Karpas-422 (cell line): ENCODE results near the gene SVIL. TPM values are rescaled to one million over a fixed set of nuclear protein-coding genes. Genes with fewer than 3 reads are reported as not detected.
A peak's percentile ranks its signal among the peaks of the same experiment; 100 is the strongest.
"Not testable (repeated sequence)": the region's sequence is repeated elsewhere in the genome, so short reads cannot be mapped to it uniquely, and the experiment has no call there.

ENCODE experiments used
- DNase-seq: peaks from one replicate; pipeline ENCODE4 v3.0.0-alpha.2; 2015
- H2AFZ ChIP-seq: fragments of 200-600 bp; sonication (generic); 2 replicates; pipeline ENCODE4 v1.6.1; 2014; ENCODE audit warnings: antibody characterized with exemption, low read length, mixed read lengths
- H3K27ac ChIP-seq: fragments of 200-600 bp; sonication (generic); 2 replicates; pipeline ENCODE4 v1.5.1; 2014; ENCODE audit warnings: mild to moderate bottlenecking, low read length, moderate library complexity
- H3K27me3 ChIP-seq: fragments of 200-600 bp; sonication (generic); 2 replicates; pipeline ENCODE4 v1.6.1; 2014; ENCODE audit warnings: low read length, mixed read lengths
- H3K36me3 ChIP-seq: fragments of 200-600 bp; sonication (generic); 2 replicates; pipeline ENCODE4 v1.6.1; 2014; ENCODE audit warnings: low read length, mixed read lengths; ENCODE audit not compliant: insufficient read depth
- H3K4me1 ChIP-seq: fragments of 200-600 bp; sonication (generic); 2 replicates; pipeline ENCODE4 v1.6.1; 2014; ENCODE audit warnings: mild to moderate bottlenecking, low read length, mixed read lengths
- H3K4me2 ChIP-seq: fragments of 200-600 bp; sonication (generic); 2 replicates; pipeline ENCODE4 v1.6.1; 2014; ENCODE audit warnings: low read length, low read depth, mild to moderate bottlenecking; ENCODE audit not compliant: poor library complexity, severe bottlenecking
- H3K4me3 ChIP-seq: fragments of 200-600 bp; sonication (generic); 2 replicates; pipeline ENCODE4 v1.5.1; 2014; ENCODE audit warnings: mild to moderate bottlenecking, antibody characterized with exemption, low read length, mixed read lengths
- H3K79me2 ChIP-seq: fragments of 200-600 bp; sonication (generic); 2 replicates; pipeline ENCODE4 v1.6.1; 2014; ENCODE audit warnings: mild to moderate bottlenecking, low read length, mixed read lengths
- H3K9ac ChIP-seq: fragments of 200-600 bp; sonication (generic); 2 replicates; pipeline ENCODE4 v1.6.0; 2014; ENCODE audit warnings: low read length
- H3K9me2 ChIP-seq: fragments of 200-600 bp; sonication (generic), shearing (Covaris generic); replicated peaks from 2 replicates; pipeline ENCODE4 v1.6.0; 2014; ENCODE audit warnings: mild to moderate bottlenecking, low read length, moderate library complexity; ENCODE audit not compliant: insufficient read depth
- H3K9me3 ChIP-seq: fragments of 300-700, 200-600 bp; sonication (generic); 2 replicates; pipeline ENCODE4 v1.6.1; 2014; ENCODE audit warnings: low read length, mixed read lengths
- H4K20me1 ChIP-seq: fragments of 200-600 bp; sonication (generic); 2 replicates; pipeline ENCODE4 v1.6.1; 2014; ENCODE audit warnings: mild to moderate bottlenecking, antibody characterized with exemption, low read length, low read depth; ENCODE audit not compliant: insufficient read depth
- total RNA-seq: library from RNA; depleted of rRNA; stranded (reverse); fragments of >200 nt; shearing (Covaris generic); gene quantifications from 2 replicates; pipeline ENCODE4 v1.2.3, GENCODE V29; 2014; ENCODE audit warnings: low replicate concordance

SVIL gene
- total RNA-seq, 1 experiment from 2014 or later: not detected

DNA sequence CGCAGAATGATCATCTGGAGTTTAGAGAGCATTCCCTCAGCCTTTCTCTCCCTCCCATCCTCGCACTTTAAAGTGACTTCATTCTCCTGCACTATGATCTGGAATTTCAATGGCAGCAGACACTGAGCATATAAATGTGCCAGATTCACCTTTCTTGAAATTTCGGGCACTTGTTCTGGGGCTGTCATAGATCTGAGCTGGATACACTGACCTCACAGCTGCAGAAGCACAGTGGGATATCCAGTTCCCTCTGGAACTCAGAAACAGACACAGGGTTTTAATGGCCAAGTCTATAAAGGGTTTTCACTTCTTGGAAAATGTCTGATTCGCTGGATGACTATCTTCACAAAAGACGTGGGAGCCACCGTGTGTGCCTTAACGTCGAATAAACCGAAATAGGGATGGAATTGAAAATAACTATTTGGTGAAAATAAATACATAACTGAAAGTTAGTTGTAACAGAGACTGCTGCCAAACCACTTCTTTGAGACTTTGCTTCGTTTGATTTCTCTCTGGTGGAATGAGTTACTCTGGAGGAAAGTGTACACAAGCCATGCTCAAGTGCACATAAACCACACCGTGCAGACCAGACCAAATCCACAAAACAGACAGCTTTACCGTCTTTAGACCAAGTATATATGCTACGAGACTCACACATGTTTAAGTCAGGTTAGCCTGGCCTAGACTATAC lies 126.1 kb downstream of the SVIL start:
- no peaks in the 10 kb centered on the region for H3K4me1 ChIP-seq
- no peak overlapping the region for H3K4me3 ChIP-seq
- no peaks in the 10 kb centered on the region for H3K9me3 ChIP-seq
- no peaks in the 10 kb centered on the region for H4K20me1 ChIP-seq
- DNase-seq: no peak
- H3K27me3 ChIP-seq: no peaks in the 10 kb centered on the region
- no peak overlapping the region for H2AFZ ChIP-seq
- H3K9ac ChIP-seq: no peak overlapping the region
- H3K9me2 ChIP-seq: no peaks in the 10 kb centered on the region
- no peaks in the 10 kb centered on the region for H3K79me2 ChIP-seq
- no peak overlapping the region for H3K27ac ChIP-seq
- no peaks in the 10 kb centered on the region for H3K36me3 ChIP-seq
- H3K4me2 ChIP-seq: no peak overlapping the region

DNA sequence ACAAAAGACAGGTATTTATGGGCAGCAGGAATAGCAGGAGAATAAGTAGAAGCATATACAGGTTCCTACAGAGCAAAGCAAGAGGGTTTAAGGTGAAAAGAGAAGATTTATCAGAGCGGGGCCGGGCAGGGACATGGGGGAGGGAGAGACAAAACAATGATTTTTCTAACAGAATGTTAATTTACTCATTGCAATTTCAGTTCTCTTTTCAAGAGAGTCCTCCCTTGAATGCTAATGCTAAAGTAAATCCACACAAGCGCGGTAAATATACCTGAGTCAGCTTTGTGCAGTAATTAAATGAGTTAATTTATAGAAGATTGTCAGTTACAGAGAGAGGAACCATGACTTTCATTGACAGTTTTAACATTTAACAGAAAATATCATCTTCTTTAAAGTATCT lies 127.0 kb downstream of the SVIL start:
- not testable (repeated sequence) for H3K9me3 ChIP-seq, H2AFZ ChIP-seq, H3K27ac ChIP-seq, H3K4me1 ChIP-seq, H3K4me2 ChIP-seq, DNase-seq, H3K79me2 ChIP-seq, H3K9me2 ChIP-seq, H3K36me3 ChIP-seq, H3K4me3 ChIP-seq, H3K9ac ChIP-seq, H4K20me1 ChIP-seq, H3K27me3 ChIP-seq

DNA sequence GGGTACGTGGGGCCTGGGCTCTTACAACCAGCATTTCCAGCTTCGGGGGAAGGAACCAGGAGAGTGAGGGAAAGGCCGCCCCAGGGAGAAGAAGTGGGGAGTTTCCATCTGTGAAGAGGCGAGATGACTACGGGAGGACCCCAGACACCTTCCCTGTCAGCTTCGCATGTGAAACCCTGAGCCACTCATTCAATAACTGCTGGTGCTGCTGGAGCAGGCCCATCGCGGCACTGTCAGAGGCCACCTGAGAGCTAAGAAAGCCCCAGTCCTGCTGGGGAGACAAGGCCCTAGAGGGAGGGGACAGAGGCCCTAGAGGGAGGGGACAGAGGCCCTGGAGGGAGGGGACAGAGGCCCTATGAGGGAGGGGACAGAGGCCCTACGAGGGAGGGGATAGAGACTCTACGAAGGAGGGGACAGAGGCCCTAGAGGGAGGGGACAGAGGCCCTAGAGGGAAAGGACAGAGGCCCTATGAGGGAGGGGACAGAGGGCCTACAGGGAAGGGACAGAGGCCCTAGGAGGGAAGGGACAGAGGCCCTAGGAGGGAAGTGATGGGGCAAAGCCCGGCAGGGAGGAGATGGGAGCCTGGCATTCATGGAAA lies 128.3 kb downstream of the SVIL start:
- not testable (repeated sequence) for H2AFZ ChIP-seq, H3K79me2 ChIP-seq, H3K9me2 ChIP-seq

DNA sequence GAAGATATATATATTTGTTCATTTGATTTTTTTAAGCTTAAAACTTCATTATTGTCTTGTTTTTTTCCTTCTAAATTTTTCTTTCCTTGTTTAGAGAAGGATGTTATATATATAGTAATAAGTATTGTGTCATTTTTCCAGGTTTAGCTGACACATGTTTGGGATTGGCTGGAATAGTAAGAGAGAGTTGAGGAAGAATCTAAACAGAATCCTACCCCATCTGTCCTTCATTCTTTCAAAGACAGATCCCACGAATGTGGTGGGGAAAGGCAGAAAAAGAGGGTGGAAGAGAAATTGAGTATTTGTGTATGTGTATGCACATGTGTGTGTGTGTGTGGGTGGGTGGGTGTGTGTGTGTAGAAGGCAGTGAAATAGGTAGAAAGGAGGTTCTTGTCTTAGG lies 132.4 kb downstream of the SVIL start:
- Histone ChIP-seq H3K4me1 (no peaks in the 10 kb centered on the region), H3K9ac (no peak overlapping the region), H3K9me2 (no peaks in the 10 kb centered on the region), H3K27ac (no peak overlapping the region), H3K27me3 (no peaks in the 10 kb centered on the region), H2AFZ (no peak overlapping the region), H3K4me2 (no peak overlapping the region), H3K36me3 (no peaks in the 10 kb centered on the region), H3K4me3 (no peak overlapping the region), H3K9me3 (no peaks in the 10 kb centered on the region), H3K79me2 (no peaks in the 10 kb centered on the region), H4K20me1 (no peaks in the 10 kb centered on the region)
- DNase-seq: no peak

More for the DNA sequence above, 128.3 kb downstream of the SVIL start:
- H3K4me1 ChIP-seq, DNase-seq, H3K27me3 ChIP-seq, H3K36me3 ChIP-seq, H3K4me3 ChIP-seq, H4K20me1 ChIP-seq, H3K4me2 ChIP-seq, H3K9ac ChIP-seq, H3K27ac ChIP-seq, H3K9me3 ChIP-seq: not testable (repeated sequence)

DNA sequence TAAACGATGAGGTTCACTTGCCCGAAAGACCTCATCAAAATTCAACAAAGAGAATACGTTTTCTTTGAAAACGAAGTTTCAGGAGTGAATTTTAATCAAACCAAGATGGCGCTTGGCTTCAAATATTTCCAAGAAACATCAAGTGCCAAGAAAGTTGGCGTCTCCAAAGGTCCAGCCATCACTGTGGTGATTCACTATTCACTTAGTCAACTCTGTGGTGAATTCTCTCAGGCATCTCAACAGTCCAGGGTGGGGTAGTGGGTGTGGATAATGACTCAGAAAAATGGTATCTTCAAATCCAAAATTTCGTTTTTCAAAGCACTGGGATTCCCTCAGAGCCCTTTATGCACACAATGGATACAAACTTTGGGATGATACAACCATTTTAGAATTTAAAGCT lies 133.1 kb downstream of the SVIL start:
- H3K79me2 ChIP-seq: no peaks in the 10 kb centered on the region
- no peak overlapping the region for H3K4me3 ChIP-seq
- no peaks in the 10 kb centered on the region for H4K20me1 ChIP-seq
- no peak overlapping the region for H2AFZ ChIP-seq
- no peak overlapping the region for H3K4me2 ChIP-seq
- no peak overlapping the region for H3K27ac ChIP-seq
- no peaks in the 10 kb centered on the region for H3K36me3 ChIP-seq
- no peak for DNase-seq
- no peaks in the 10 kb centered on the region for H3K4me1 ChIP-seq
- H3K27me3 ChIP-seq: no peaks in the 10 kb centered on the region
- no peaks in the 10 kb centered on the region for H3K9me3 ChIP-seq
- H3K9me2 ChIP-seq: no peaks in the 10 kb centered on the region
- no peak overlapping the region for H3K9ac ChIP-seq

DNA sequence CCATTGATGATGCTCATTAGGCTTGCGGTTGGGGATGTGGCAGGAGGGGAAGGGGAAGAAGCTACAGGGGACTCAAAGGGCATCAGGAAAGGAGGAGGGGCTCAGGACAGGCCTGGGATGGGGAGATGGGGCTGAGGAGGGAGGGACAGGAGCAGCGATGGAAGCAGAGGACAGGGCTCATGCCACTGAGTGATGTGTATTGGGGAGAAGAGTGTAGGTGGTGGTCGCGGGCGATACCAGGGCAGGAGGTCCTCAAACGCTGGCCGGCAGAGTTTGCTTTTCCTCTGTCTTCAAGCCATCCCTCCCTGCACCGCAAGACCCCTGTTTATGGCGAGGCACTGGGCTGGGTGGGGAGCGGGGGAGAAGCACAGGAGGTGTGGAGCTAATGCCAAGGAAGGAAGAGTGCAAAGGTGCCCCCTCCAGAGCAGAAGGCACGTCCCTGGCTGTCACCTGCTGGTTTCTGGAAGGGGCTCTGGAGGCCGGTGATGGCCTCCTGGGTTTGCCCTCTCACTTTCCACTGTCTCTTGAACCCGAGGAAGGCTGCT lies 134.7 kb downstream of the SVIL start:
- Histone ChIP-seq H4K20me1 (no peaks in the 10 kb centered on the region), H2AFZ (no peak overlapping the region), H3K27ac (no peak overlapping the region), H3K27me3 (no peaks in the 10 kb centered on the region), H3K4me2 (no peak overlapping the region), H3K4me3 (no peak overlapping the region), H3K9me3 (no peaks in the 10 kb centered on the region), H3K4me1 (no peaks in the 10 kb centered on the region), H3K9me2 (no peaks in the 10 kb centered on the region), H3K36me3 (no peaks in the 10 kb centered on the region), H3K9ac (no peak overlapping the region), H3K79me2 (no peaks in the 10 kb centered on the region)
- no peak for DNase-seq

DNA sequence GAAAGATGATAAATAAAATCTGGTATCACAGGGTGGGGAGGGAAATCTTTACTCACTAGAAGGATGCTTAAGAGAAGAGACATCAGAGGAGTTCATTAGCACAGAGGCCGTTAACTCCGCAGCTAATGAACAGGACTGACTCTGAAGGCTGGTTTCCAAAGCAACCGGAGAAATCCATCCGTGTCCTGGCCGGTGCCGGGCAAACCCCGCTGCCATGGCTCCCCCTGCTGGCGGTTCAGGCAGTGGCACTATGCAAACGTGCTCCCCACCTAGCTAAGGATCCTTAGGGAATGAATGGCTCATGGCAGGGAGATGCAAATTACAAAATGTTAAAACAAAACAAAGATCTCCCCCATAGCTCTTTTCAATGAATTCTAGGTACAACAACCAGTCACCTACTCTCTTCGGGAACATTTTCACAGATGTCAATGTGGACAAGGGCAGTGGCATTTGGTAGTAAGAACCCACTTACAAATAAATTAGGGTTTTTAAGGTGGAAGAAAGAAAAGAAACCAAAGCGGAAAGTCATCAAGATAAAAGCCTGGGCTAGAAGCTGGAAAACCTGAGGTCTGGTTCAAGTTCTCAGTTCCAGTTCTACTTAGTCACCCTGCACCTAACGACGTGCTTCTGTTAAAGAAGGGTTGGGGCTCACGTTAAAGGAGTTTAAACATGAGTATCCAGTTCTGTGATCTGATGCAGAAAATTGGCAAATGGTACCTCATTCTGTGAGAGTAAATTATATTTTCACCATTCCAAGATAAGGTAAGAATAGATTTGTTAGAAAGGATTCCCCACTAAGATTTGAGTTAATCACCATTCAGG lies 138.2 kb downstream of the SVIL start:
- Histone ChIP-seq H3K9ac (no peak overlapping the region), H3K79me2 (no peaks in the 10 kb centered on the region), H3K4me1 (no peaks in the 10 kb centered on the region), H3K27me3 (no peaks in the 10 kb centered on the region), H3K36me3 (no peaks in the 10 kb centered on the region), H2AFZ (no peak overlapping the region), H3K4me3 (no peak overlapping the region), H3K9me2 (no peaks in the 10 kb centered on the region), H4K20me1 (no peaks in the 10 kb centered on the region), H3K9me3 (no peaks in the 10 kb centered on the region), H3K4me2 (no peak overlapping the region), H3K27ac (no peak overlapping the region)
- DNase-seq: peak; percentile 79

DNA sequence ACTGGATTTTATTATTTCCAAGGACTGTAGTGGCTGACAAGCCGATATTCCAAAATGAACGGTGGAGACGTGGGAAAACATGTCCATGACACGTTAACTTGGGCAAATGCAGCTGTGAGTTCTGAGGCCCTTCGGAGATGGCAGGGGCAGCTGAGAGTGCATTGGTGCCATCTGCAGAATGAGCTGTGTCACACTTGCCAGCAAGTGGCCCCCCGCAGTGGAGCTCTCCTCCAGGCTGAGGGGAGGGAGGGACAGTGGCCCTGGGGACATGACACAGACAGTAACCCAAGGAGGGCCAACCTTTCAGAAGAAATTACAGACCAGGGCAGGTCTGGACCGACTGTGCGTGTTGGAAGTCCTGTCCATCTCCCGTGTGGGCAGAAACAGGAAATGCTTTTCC lies 139.4 kb downstream of the SVIL start:
- Histone ChIP-seq H3K9ac (no peak overlapping the region), H3K27me3 (no peaks in the 10 kb centered on the region), H3K4me2 (no peak overlapping the region), H3K4me3 (no peak overlapping the region), H2AFZ (no peak overlapping the region), H4K20me1 (no peaks in the 10 kb centered on the region), H3K4me1 (no peaks in the 10 kb centered on the region), H3K9me3 (no peaks in the 10 kb centered on the region), H3K79me2 (no peaks in the 10 kb centered on the region), H3K9me2 (no peaks in the 10 kb centered on the region), H3K27ac (no peak overlapping the region), H3K36me3 (no peaks in the 10 kb centered on the region)
- no peak for DNase-seq
